HepG2 (cell line): ENCODE data around the gene MICAL3. TPM values are rescaled to one million over a fixed set of nuclear protein-coding genes. Genes with fewer than 3 reads are reported as not detected.

Source experiments
- ATAC-seq: fragments of 200-7000 bp; cut with Tn5 transposase; 3 replicates; pipeline ENCODE4 v1.9.1; 2020; ENCODE audit warnings: mild to moderate bottlenecking, moderate library complexity
- BruUV-seq: library from RNA; stranded (reverse); fragments of 400-500 nt; replicated peaks from 2 replicates; lab custom pipeline; 2021; lab: Mats Ljungman, UMichigan
- CTCF ChIA-PET: fragments of 300-600 bp; formaldehyde crosslinking; extraction: SDS; loops from one replicate; lab custom pipeline; 2021; ENCODE audit warnings: low total read pairs, inconsistent platforms, low intra/inter-chr PET ratio; lab: Yijun Ruan, JAX
- POLR2A ChIA-PET: fragments of 350-600 bp; sonication (Branson Sonifier 250); formaldehyde crosslinking; loops from one replicate; lab custom pipeline; 2020; ENCODE audit warnings: antibody characterized with exemption, inconsistent platforms; lab: Yijun Ruan, JAX
- DNase-seq: peaks from one replicate; pipeline ENCODE4 v3.0.0-alpha.2; 2015; ENCODE audit warnings: low spot score
- FAIRE-seq: peaks from 3 replicates; lab custom pipeline; 2011; peaks lifted over from hg19 to GRCh38; lab: Jason Lieb, UNC
- H2AFZ ChIP-seq: one replicate; pipeline ENCODE4 v1.6.1; 2011; ENCODE audit warnings: low read length, inconsistent platforms
- H3K27ac ChIP-seq: fragments of 300-600 bp; 3 replicates; pipeline ENCODE4 v1.8.0; 2011; ENCODE audit warnings: mixed run types, mild to moderate bottlenecking, mixed read lengths, low read length, inconsistent platforms; ENCODE audit not compliant: insufficient read depth; ENCODE audit errors: extremely low read length
- H3K27me3 ChIP-seq, 2 experiments: fragments of 200-600 bp in 1 of 2; 2 replicates in 1 of 2; 3 replicates in 1 of 2; pipeline versions ENCODE4 v1.6.0 to v1.8.0; 2011; ENCODE audit warnings: low read length in 2 of 2, mild to moderate bottlenecking in 2 of 2, moderate library complexity in 2 of 2, inconsistent platforms in 1 of 2; ENCODE audit not compliant: insufficient read depth in 2 of 2, control insufficient read depth in 1 of 2
- H3K36me3 ChIP-seq, 2 experiments: fragments of 200-600 bp in 1 of 2; replicated peaks in 1 of 2; 2 replicates in 1 of 2; 3 replicates in 1 of 2; pipeline versions ENCODE4 v1.5.1 to v1.8.0; 2011; ENCODE audit warnings: low read length in 2 of 2, inconsistent platforms in 1 of 2; ENCODE audit not compliant: insufficient read depth in 2 of 2, control insufficient read depth in 1 of 2
- H3K4me1 ChIP-seq: 2 replicates; pipeline ENCODE4 v1.5.1; 2012; ENCODE audit warnings: low read length, inconsistent platforms; ENCODE audit not compliant: insufficient read depth
- H3K4me2 ChIP-seq: 2 replicates; pipeline ENCODE4 v1.6.0; 2011; ENCODE audit warnings: low read depth, low read length, inconsistent platforms
- H3K4me3 ChIP-seq, 3 experiments: fragments of 200-600 bp in 1 of 3; sonication (generic), shearing (Covaris generic) in 1 of 3; replicated peaks in 1 of 3; 2 replicates each; pipeline ENCODE4 v1.5.1; 2011 to 2016; ENCODE audit warnings: low read length in 3 of 3, inconsistent platforms in 2 of 3, low read depth in 2 of 3, mild to moderate bottlenecking in 2 of 3, control low read depth in 1 of 3, mixed read lengths in 1 of 3; ENCODE audit not compliant: insufficient read depth in 1 of 3
- H3K79me2 ChIP-seq: one replicate; pipeline ENCODE4 v1.6.1; 2011; ENCODE audit warnings: low read length, inconsistent platforms; ENCODE audit not compliant: insufficient read depth
- H3K9ac ChIP-seq: 2 replicates; pipeline ENCODE4 v1.6.0; 2011; ENCODE audit warnings: mild to moderate bottlenecking, low read depth, low read length, inconsistent platforms; ENCODE audit not compliant: insufficient read depth
- H3K9me3 ChIP-seq: 2 replicates; pipeline ENCODE4 v1.5.1; 2012; ENCODE audit warnings: mild to moderate bottlenecking, low read length
- H4K20me1 ChIP-seq: 2 replicates; pipeline ENCODE4 v1.6.0; 2011; ENCODE audit warnings: inconsistent platforms, mild to moderate bottlenecking, low read length, moderate library complexity; ENCODE audit not compliant: insufficient read depth
- ATF7 ChIP-seq, 2 experiments: fragments of 450-650 bp in 1 of 2; sonication (generic) in 1 of 2; formaldehyde crosslinking in 1 of 2; IDR thresholded peaks; 2 replicates each; pipeline versions ENCODE4 v1.4.0 to v1.6.1; 2016 to 2020; ENCODE audit warnings: antibody characterized with exemption in 1 of 2, mild to moderate bottlenecking in 1 of 2, missing genetic modification reagents in 1 of 2
- KDM3A ChIP-seq: IDR thresholded peaks from 2 replicates; pipeline ENCODE4 v1.6.1; 2018; ENCODE audit warnings: low read depth, missing compliant biosample characterization
- SAFB2 ChIP-seq: sonication (generic); formaldehyde crosslinking; IDR thresholded peaks from 2 replicates; pipeline ENCODE4 v1.5.1; 2020; ENCODE audit warnings: missing genetic modification reagents, low read depth, mild to moderate bottlenecking, borderline replicate concordance
- ZBTB38 ChIP-seq: sonication (generic); formaldehyde crosslinking; IDR thresholded peaks from 2 replicates; pipeline ENCODE4 v1.5.1; 2020; ENCODE audit warnings: mild to moderate bottlenecking, missing genetic modification reagents
- ZNF7 ChIP-seq: IDR thresholded peaks from 2 replicates; pipeline ENCODE4 v1.6.1; 2016; ENCODE audit warnings: missing biosample characterization, missing genetic modification reagents
- ZNF75D ChIP-seq: sonication (generic); formaldehyde crosslinking; IDR thresholded peaks from 2 replicates; pipeline ENCODE4 v1.8.1; 2023; ENCODE audit warnings: missing genetic modification reagents, mild to moderate bottlenecking, borderline replicate concordance
- WGBS: methylation state at CpG from one replicate; pipeline ENCODE4 v1.1.6; 2017; ENCODE audit warnings: low lambda C conversion rate; 5-methylcytosine and 5-hydroxymethylcytosine counted together
- in situ Hi-C: cut with HindIII; loops from 2 replicates; pipeline ENCODE4 v1.10.0; 2017; ENCODE audit warnings: low pct_unique_long_range_greater_than_20kb; ENCODE audit not compliant: extremely low pct_ligation_motif_present
- intact Hi-C: fragments of 100-400 bp; cut with micrococcal nuclease; formaldehyde crosslinking; loops from one replicate; pipeline ENCODE4 v1.10.0; 2022; ENCODE audit not compliant: unreplicated experiment
- polyA plus RNA-seq, 8 experiments: library from polyadenylated mRNA; depleted of rRNA in 3 of 8; stranded (reverse) in 7 of 8; unstranded in 1 of 8; fragments of >200 nt; fragmentation: Illumina TruSeq in 4 of 8; extraction: Trizol in 4 of 8; gene quantifications; 2 replicates each; pipeline versions ENCODE4 v1.2.1 to v1.2.3, GENCODE V29; 2011 to 2016; ENCODE audit warnings: low read depth in 4 of 8, missing spikeins in 1 of 8, mixed read lengths in 1 of 8; ENCODE audit not compliant: insufficient read depth in 1 of 8
- total RNA-seq, 5 experiments: library from RNA; depleted of rRNA; stranded (reverse); fragments of >200 nt; fragmentation: Illumina TruSeq; extraction: Trizol; gene quantifications; 2 replicates each; pipeline ENCODE4 v1.2.3, GENCODE V29; 2016; ENCODE audit warnings: low read depth in 1 of 5
- TF ChIP-seq, protein P1 (sequence below): sonication (generic); formaldehyde crosslinking; IDR thresholded peaks from 2 replicates; pipeline ENCODE4 v1.4.0; 2020; ENCODE audit warnings: missing genetic modification reagents, borderline replicate concordance

Gene MICAL3
- total and polyA plus RNA-seq, 2 of the 13 experiments (the other 11 are each of a cell fraction or from before 2014, with no cell fraction given): 5.3 to 12.5 TPM

DNA sequence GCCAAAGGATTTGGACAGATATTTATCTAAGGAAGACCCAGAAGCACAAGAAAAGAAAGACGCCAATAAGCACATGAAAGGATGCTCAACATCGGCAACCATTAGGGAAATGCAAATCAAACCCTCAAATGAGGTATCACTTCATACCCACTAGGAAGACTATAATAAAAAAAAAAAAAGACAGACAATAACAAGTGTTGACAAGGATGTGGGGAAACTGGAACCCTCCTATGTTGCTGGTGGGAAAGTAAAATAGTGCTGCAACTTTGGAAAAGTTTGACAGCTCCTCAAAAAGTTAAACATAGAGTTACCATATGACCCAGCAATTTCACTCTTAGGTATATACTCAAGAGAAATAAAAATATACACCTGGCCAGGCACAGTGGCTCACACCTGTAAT is 47.0 kb downstream of the MICAL3 start:
- BruUV-seq: no TSS peak
- Histone ChIP-seq H2AFZ (no peak overlapping the region), H3K27me3 (no peaks in the 10 kb centered on the region), H3K79me2 (peaks cover 72% of the 10 kb centered on the region), H3K9ac (no peak overlapping the region), H3K9me3 (no peaks in the 10 kb centered on the region), H3K36me3 (no peaks in the 10 kb centered on the region), H3K27ac (no peak overlapping the region), H3K4me3 (no peak overlapping the region), H3K4me2 (no peak overlapping the region), H4K20me1 (no peaks in the 10 kb centered on the region), H3K4me1 (peaks cover 41% of the 10 kb centered on the region)
- in situ Hi-C loops: no loop called here
- ATAC-seq: no peak
- POLR2A ChIA-PET: no interaction called here
- TF ChIP-seq, protein P1, sequence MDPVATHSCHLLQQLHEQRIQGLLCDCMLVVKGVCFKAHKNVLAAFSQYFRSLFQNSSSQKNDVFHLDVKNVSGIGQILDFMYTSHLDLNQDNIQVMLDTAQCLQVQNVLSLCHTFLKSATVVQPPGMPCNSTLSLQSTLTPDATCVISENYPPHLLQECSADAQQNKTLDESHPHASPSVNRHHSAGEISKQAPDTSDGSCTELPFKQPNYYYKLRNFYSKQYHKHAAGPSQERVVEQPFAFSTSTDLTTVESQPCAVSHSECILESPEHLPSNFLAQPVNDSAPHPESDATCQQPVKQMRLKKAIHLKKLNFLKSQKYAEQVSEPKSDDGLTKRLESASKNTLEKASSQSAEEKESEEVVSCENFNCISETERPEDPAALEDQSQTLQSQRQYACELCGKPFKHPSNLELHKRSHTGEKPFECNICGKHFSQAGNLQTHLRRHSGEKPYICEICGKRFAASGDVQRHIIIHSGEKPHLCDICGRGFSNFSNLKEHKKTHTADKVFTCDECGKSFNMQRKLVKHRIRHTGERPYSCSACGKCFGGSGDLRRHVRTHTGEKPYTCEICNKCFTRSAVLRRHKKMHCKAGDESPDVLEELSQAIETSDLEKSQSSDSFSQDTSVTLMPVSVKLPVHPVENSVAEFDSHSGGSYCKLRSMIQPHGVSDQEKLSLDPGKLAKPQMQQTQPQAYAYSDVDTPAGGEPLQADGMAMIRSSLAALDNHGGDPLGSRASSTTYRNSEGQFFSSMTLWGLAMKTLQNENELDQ (CRISPR knock-in tag): no peak
- TF ChIP-seq ZNF7 (CRISPR knock-in tag) (peak; percentile 81), ZNF75D (CRISPR knock-in tag) (no peak)
- 99% methylated on average over 2 of the region's 2 CpGs for WGBS
- no peak for DNase-seq
- intact Hi-C loops: no loop called here
- no peak for FAIRE-seq
- CTCF ChIA-PET: no interaction called here

DNA sequence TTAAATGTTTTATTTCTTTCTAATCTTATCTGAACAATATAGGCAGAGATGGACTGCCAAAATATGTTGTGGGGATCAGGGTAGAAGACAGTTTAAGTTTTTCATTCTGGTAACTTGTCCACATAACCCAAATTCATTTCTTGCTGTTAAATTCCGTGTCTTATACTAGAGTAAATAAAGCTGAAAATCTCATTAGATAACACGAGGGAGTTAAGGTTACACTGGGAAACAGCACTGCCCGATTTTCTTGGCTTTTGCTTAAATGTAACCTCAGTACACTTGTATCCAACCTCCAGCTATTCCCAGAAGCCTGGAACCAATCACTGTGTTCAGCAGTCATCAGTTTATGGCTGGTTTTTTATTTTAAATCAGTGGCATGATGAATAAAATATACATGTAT is 48.2 kb downstream of the MICAL3 start:
- peaks cover 75% of the 10 kb centered on the region for H3K79me2 ChIP-seq
- H3K4me1 ChIP-seq: peaks cover 54% of the 10 kb centered on the region
- no peaks in the 10 kb centered on the region for H3K9me3 ChIP-seq
- BruUV-seq: no TSS peak
- H3K27ac ChIP-seq: no peak overlapping the region
- ATAC-seq (no peak), DNase-seq (no peak), FAIRE-seq (no peak)
- no peaks in the 10 kb centered on the region for H3K36me3 ChIP-seq
- ChIA-PET CTCF (no interaction called here), POLR2A (no interaction called here)
- 77% methylated on average over 3 of the region's 3 CpGs for WGBS
- no peak overlapping the region for H3K9ac ChIP-seq
- in situ Hi-C loops: no loop called here
- no peak for TF ChIP-seq SAFB2 (CRISPR knock-in tag)
- TF ChIP-seq ZBTB38: no peak
- no peak for TF ChIP-seq ATF7 (IDR thresholded peaks at IDR 0.05)
- no peak for TF ChIP-seq ATF7 (CRISPR knock-in tag; IDR thresholded peaks at IDR 0.05)
- TF ChIP-seq KDM3A (CRISPR knock-in tag): no peak
- H2AFZ ChIP-seq: no peak overlapping the region
- H3K27me3 ChIP-seq: no peaks in the 10 kb centered on the region
- intact Hi-C loops: no loop called here
- no peak overlapping the region for H3K4me2 ChIP-seq
- no peaks in the 10 kb centered on the region for H4K20me1 ChIP-seq
- H3K4me3 ChIP-seq: no peak overlapping the region
